GM12801 (cell line): ENCODE data around the gene ANKK1.

ENCODE experiments used
- CTCF ChIP-seq: IDR thresholded peaks from one replicate; pipeline ENCODE4 v1.5.1; 2011; ENCODE audit warnings: control low read depth; ENCODE audit not compliant: insufficient read length; ENCODE audit errors: extremely low read depth

ANKK1 gene

DNA sequence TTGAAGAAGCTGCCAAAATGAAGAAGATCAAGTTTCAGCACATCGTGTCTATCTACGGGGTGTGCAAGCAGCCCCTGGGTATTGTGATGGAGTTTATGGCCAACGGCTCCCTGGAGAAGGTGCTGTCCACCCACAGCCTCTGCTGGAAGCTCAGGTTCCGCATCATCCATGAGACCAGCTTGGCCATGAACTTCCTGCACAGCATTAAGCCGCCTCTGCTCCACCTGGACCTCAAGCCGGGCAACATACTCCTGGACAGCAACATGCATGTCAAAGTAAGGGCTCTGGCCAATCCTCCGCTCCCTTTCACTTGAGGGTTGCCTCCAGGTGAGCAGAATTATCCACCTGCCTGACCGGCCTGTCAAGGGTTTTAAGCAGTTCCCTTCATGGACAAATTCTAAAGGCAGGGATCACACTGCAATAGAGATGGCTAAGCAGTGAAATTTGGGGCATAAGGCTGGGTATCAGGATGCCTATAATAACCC, 6.0 kb downstream of the ANKK1 start:
- no peak for TF ChIP-seq CTCF

- TF ChIP-seq CTCF, result no peak
Observed at GRCh38 chr11:113394919-113395318, 7.3 kb downstream of the ANKK1 start.

- TF ChIP-seq CTCF, result no peak
Observed at GRCh38 chr11:113395782-113396336, 8.3 kb downstream of the ANKK1 start.

DNA sequence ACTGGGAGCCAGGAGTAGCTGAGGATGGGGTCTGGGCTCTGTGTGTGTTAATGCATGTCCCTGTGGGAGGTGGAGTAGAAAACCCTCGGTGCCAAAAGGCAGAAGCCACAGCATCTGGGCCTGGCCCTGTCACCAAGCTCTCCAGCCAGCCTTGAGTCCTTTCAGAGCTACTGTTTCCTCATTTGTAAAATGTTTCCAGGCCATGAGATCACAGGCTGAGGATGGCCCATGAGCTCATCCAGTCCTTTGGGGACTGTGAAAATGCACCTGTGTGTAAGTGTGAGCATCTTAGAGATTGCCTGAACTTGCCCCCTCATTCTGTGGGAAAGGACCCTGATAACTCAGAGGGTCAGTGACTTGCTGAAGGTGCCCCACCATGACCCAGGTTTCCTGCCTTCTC, 9.1 kb downstream of the ANKK1 start:
- no peak for TF ChIP-seq CTCF

DNA sequence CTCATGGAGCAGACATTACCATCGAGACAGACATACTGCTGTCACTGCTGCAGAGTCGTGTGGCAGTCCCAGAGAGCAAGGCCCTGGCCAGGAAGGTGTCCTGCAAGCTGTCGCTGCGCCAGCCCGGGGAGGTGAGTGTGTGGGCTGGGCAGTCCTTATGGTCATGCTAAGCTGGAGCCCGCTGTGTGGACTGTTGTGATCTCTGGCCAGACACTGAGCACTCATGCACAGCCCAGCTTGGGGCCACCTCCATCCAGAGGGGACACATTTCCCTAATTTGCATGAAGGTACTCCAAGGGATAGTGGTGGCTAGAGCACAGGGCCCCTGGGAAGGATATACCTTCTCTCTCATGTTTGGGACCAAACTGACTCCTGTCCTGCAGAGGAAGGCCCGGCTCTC, 9.6 kb downstream of the ANKK1 start:
- TF ChIP-seq CTCF, result no peak

- no peak for TF ChIP-seq CTCF
Observed at GRCh38 chr11:113397821-113398220, 10.2 kb downstream of the ANKK1 start.

- TF ChIP-seq CTCF, result no peak
Observed at GRCh38 chr11:113398669-113399430, 11.3 kb downstream of the ANKK1 start.
